ENCODE results near the gene FGFRL1.

- TF ChIP-seq CTCF (optimal IDR thresholded peaks at IDR 0.05 in 1 of 3, IDR thresholded peaks at IDR 0.05 in 1 of 3, conservative IDR thresholded peaks at IDR 0.05 in 1 of 3; ENCODE audit: extremely low read depth in 1 of 3, insufficient read depth in 2 of 3, low read length in 3 of 3) (no peak), EZH2 (IDR thresholded peaks at IDR 0.05; ENCODE audit: low read length) (no peak)
These were observed 7.4 kb upstream of the FGFRL1 start for GRCh38 chr4:1004071-1004418.

All from keratinocyte (primary cell).